Measurements from ENCODE around the gene FBXO28. TPM values are rescaled to one million over a fixed set of nuclear protein-coding genes. Genes with fewer than 3 reads are reported as not detected.

The FBXO28 gene
- total RNA-seq, 1 donor from 2014 or later, result 52.1 TPM

- no peak overlapping the region for H2AFZ ChIP-seq (replicated peaks)
- no peaks in the 10 kb centered on the region for H3K36me3 Mint-ChIP-seq
- H3K27me3 ChIP-seq, result no peaks in the 10 kb centered on the region
- no peaks in the 10 kb centered on the region for H3K9me3 Mint-ChIP-seq
- H3K79me2 ChIP-seq (ENCODE audit: low read depth), result no peaks in the 10 kb centered on the region
- H3K4me3 ChIP-seq, result no peak overlapping the region
- H3K9ac ChIP-seq, result no peak overlapping the region
- no peaks in the 10 kb centered on the region for H3K4me1 Mint-ChIP-seq
- no peak for DNase-seq (ENCODE audit: low spot score)
- H3K36me3 ChIP-seq, result no peaks in the 10 kb centered on the region
- H3K9me3 ChIP-seq (ENCODE audit: low read depth), result no peaks in the 10 kb centered on the region
- H3K27ac ChIP-seq, result no peak overlapping the region
- peaks cover 2% of the 10 kb centered on the region for H3K27me3 Mint-ChIP-seq (ENCODE audit: insufficient read depth, low read depth)
- H3K4me2 ChIP-seq, result no peak overlapping the region
- H3F3A ChIP-seq (ENCODE audit: low read depth), result no peaks in the 10 kb centered on the region
- no peaks in the 10 kb centered on the region for H4K20me1 ChIP-seq (ENCODE audit: low read depth)
- H3K4me3 Mint-ChIP-seq, result no peak overlapping the region
- H3K4me1 ChIP-seq, result no peaks in the 10 kb centered on the region
- TF ChIP-seq EZH2phosphoT487 (IDR thresholded peaks at IDR 0.05), result no peak
- no peak for TF ChIP-seq EZH2 (IDR thresholded peaks at IDR 0.05)
- TF ChIP-seq, protein P1, sequence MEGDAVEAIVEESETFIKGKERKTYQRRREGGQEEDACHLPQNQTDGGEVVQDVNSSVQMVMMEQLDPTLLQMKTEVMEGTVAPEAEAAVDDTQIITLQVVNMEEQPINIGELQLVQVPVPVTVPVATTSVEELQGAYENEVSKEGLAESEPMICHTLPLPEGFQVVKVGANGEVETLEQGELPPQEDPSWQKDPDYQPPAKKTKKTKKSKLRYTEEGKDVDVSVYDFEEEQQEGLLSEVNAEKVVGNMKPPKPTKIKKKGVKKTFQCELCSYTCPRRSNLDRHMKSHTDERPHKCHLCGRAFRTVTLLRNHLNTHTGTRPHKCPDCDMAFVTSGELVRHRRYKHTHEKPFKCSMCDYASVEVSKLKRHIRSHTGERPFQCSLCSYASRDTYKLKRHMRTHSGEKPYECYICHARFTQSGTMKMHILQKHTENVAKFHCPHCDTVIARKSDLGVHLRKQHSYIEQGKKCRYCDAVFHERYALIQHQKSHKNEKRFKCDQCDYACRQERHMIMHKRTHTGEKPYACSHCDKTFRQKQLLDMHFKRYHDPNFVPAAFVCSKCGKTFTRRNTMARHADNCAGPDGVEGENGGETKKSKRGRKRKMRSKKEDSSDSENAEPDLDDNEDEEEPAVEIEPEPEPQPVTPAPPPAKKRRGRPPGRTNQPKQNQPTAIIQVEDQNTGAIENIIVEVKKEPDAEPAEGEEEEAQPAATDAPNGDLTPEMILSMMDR (IDR thresholded peaks at IDR 0.05), result no peak
- no peak overlapping the region for H3K27ac Mint-ChIP-seq
These were observed 6.7 kb upstream of the FBXO28 start for GRCh38 chr1:224107282-224107625.

GRCh38 chr1:224108991-224109390 lies 4.9 kb upstream of the FBXO28 start:
- no peak for TF ChIP-seq EZH2 (IDR thresholded peaks at IDR 0.05)
- TF ChIP-seq, protein P1 (IDR thresholded peaks at IDR 0.05), result no peak
- no peak for TF ChIP-seq EZH2phosphoT487 (IDR thresholded peaks at IDR 0.05)
- no peak overlapping the region for H3K4me2 ChIP-seq
- no peaks in the 10 kb centered on the region for H3K36me3 Mint-ChIP-seq

DNA sequence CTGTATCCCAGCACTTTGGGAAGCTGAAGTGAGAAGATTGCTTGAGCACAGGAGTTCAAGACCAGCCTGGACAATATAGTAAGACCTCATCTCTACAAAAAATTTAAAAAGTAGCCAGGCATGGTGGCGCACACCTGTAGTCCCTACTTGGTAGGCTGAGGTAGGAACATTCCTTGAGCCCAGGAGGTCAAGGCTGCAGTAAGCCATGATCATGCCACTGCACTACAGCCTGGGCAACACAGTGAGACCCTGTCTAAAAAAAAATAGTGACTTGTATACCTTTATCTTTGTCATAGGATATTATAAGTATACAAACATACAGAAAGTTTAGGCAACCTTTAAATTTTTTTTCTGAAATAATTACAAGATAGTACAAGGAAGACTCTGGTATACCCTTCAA lies 3.9 kb upstream of the FBXO28 start:
- DNase-seq (ENCODE audit: low spot score), result no peak
- no peaks in the 10 kb centered on the region for H3K9me3 ChIP-seq (ENCODE audit: low read depth)
- H4K20me1 ChIP-seq (ENCODE audit: low read depth), result peaks cover 5% of the 10 kb centered on the region
- no peak overlapping the region for H3K4me3 Mint-ChIP-seq
- peaks cover 4% of the 10 kb centered on the region for H3F3A ChIP-seq (ENCODE audit: low read depth)
- no peaks in the 10 kb centered on the region for H3K27me3 Mint-ChIP-seq (ENCODE audit: insufficient read depth, low read depth)
- no peaks in the 10 kb centered on the region for H3K27me3 ChIP-seq
- H3K27ac ChIP-seq, result no peak overlapping the region
- no peaks in the 10 kb centered on the region for H3K36me3 Mint-ChIP-seq
- no peaks in the 10 kb centered on the region for H3K9me3 Mint-ChIP-seq
- peaks cover 6% of the 10 kb centered on the region for H3K4me1 ChIP-seq
- TF ChIP-seq, protein P1 (IDR thresholded peaks at IDR 0.05), result no peak
- no peak for TF ChIP-seq EZH2phosphoT487 (IDR thresholded peaks at IDR 0.05)
- TF ChIP-seq EZH2 (IDR thresholded peaks at IDR 0.05), result no peak
- H3K4me2 ChIP-seq, result no peak overlapping the region
- peaks cover 9% of the 10 kb centered on the region for H3K4me1 Mint-ChIP-seq
- H3K4me3 ChIP-seq, result no peak overlapping the region
- no peaks in the 10 kb centered on the region for H3K36me3 ChIP-seq
- no peak overlapping the region for H2AFZ ChIP-seq (replicated peaks)
- H3K79me2 ChIP-seq (ENCODE audit: low read depth), result peaks cover 15% of the 10 kb centered on the region
- H3K27ac Mint-ChIP-seq, result no peak overlapping the region
- no peak overlapping the region for H3K9ac ChIP-seq

More at GRCh38 chr1:224108991-224109390, 4.9 kb upstream of the FBXO28 start:
- no peaks in the 10 kb centered on the region for H3K9me3 ChIP-seq (ENCODE audit: low read depth)
- no peaks in the 10 kb centered on the region for H3K36me3 ChIP-seq
- H3F3A ChIP-seq (ENCODE audit: low read depth), result no peaks in the 10 kb centered on the region
- DNase-seq (ENCODE audit: low spot score), result no peak
- H3K79me2 ChIP-seq (ENCODE audit: low read depth), result peaks cover 5% of the 10 kb centered on the region
- H3K27me3 ChIP-seq, result no peaks in the 10 kb centered on the region
- H3K4me1 ChIP-seq, result peaks cover 5% of the 10 kb centered on the region
- H3K4me3 ChIP-seq, result no peak overlapping the region
- H3K27me3 Mint-ChIP-seq (ENCODE audit: insufficient read depth, low read depth), result no peaks in the 10 kb centered on the region
- no peak overlapping the region for H3K27ac ChIP-seq
- H3K4me1 Mint-ChIP-seq, result peaks cover 6% of the 10 kb centered on the region
- H4K20me1 ChIP-seq (ENCODE audit: low read depth), result no peaks in the 10 kb centered on the region
- H2AFZ ChIP-seq (replicated peaks), result no peak overlapping the region
- no peaks in the 10 kb centered on the region for H3K9me3 Mint-ChIP-seq
- H3K4me3 Mint-ChIP-seq, result no peak overlapping the region
- H3K9ac ChIP-seq, result no peak overlapping the region
- no peak overlapping the region for H3K27ac Mint-ChIP-seq
